ENCODE results near the gene ZMIZ1. TPM values are rescaled to one million over a fixed set of nuclear protein-coding genes. Genes with fewer than 3 reads are reported as not detected.

Gene ZMIZ1
- total RNA-seq, 1 experiment from 2014 or later, result 34.2 TPM

GRCh38 chr10:79245539-79246208 is 176.9 kb downstream of the ZMIZ1 start:
- TF ChIP-seq SIN3A (IDR thresholded peaks at IDR 0.05; ENCODE audit: borderline replicate concordance, insufficient read depth, low read depth, low read length), result no peak
- TF ChIP-seq POLR2AphosphoS5 (IDR thresholded peaks at IDR 0.05; ENCODE audit: low read depth, low read length), result no peak
- TF ChIP-seq REST (IDR thresholded peaks at IDR 0.05; ENCODE audit: insufficient read depth in 1 of 2, low read depth in 2 of 2, low read length in 1 of 2), result no peak
- no peak for TF ChIP-seq TCF7L2 (IDR thresholded peaks at IDR 0.05; ENCODE audit: low read depth, low read length)
- no peak for TF ChIP-seq CTCF (IDR thresholded peaks at IDR 0.05)
- intact Hi-C loops (cut with micrococcal nuclease; ENCODE audit: unreplicated experiment) (no loop called here), in situ Hi-C loops (cut with HindIII; ENCODE audit: low pct_unique_long_range_greater_than_20kb, low sequenced_read_pairs) (no loop called here)
- Histone ChIP-seq H3K27ac (ENCODE audit: low read length) (no peak overlapping the region), H3K36me3 (ENCODE audit: control insufficient read depth, insufficient read depth, low read length) (no peaks in the 10 kb centered on the region), H3K27me3 (ENCODE audit: control insufficient read depth, insufficient read depth, low read length) (no peaks in the 10 kb centered on the region), H3K4me1 (ENCODE audit: control insufficient read depth, insufficient read depth, low read length) (peaks cover 4% of the 10 kb centered on the region), H3K4me3 (ENCODE audit: low read depth in 2 of 2, low read length in 2 of 2) (no peak overlapping the region), H3K9me3 (ENCODE audit: control insufficient read depth, insufficient read depth, low read depth, low read length) (no peaks in the 10 kb centered on the region)
- BruUV-seq (replicated peaks), result no TSS peak
- ChIA-PET CTCF (no interaction called here), POLR2A (no interaction called here)
- no peak for DNase-seq (ENCODE audit: low read depth, low spot score)
- no peak for ATAC-seq

GRCh38 chr10:79246209-79246581 is 177.4 kb downstream of the ZMIZ1 start:
- DNase-seq (ENCODE audit: low read depth, low spot score) (no peak), ATAC-seq (no peak)
- no peak for TF ChIP-seq SIN3A (IDR thresholded peaks at IDR 0.05; ENCODE audit: borderline replicate concordance, insufficient read depth, low read depth, low read length)
- TF ChIP-seq REST (IDR thresholded peaks at IDR 0.05; ENCODE audit: insufficient read depth in 1 of 2, low read depth in 2 of 2, low read length in 1 of 2), result no peak
- TF ChIP-seq POLR2AphosphoS5 (IDR thresholded peaks at IDR 0.05; ENCODE audit: low read depth, low read length), result no peak
- TF ChIP-seq TCF7L2 (IDR thresholded peaks at IDR 0.05; ENCODE audit: low read depth, low read length), result no peak
- TF ChIP-seq CTCF (IDR thresholded peaks at IDR 0.05), result no peak
- no TSS peak for BruUV-seq (replicated peaks)
- in situ Hi-C loops (cut with HindIII; ENCODE audit: low pct_unique_long_range_greater_than_20kb, low sequenced_read_pairs) (no loop called here), intact Hi-C loops (cut with micrococcal nuclease; ENCODE audit: unreplicated experiment) (no loop called here)
- POLR2A ChIA-PET, result no interaction called here
- no peaks in the 10 kb centered on the region for H3K9me3 ChIP-seq (ENCODE audit: control insufficient read depth, insufficient read depth, low read depth, low read length)
- H3K36me3 ChIP-seq (ENCODE audit: control insufficient read depth, insufficient read depth, low read length), result no peaks in the 10 kb centered on the region
- CTCF ChIA-PET, result no interaction called here
- H3K27ac ChIP-seq (ENCODE audit: low read length), result no peak overlapping the region
- H3K4me1 ChIP-seq (ENCODE audit: control insufficient read depth, insufficient read depth, low read length), result peaks cover 4% of the 10 kb centered on the region
- no peaks in the 10 kb centered on the region for H3K27me3 ChIP-seq (ENCODE audit: control insufficient read depth, insufficient read depth, low read length)
- no peak overlapping the region for H3K4me3 ChIP-seq (ENCODE audit: low read depth in 2 of 2, low read length in 2 of 2)
